ENCODE data around the gene ANTXR1.

ANTXR1 gene

DNA sequence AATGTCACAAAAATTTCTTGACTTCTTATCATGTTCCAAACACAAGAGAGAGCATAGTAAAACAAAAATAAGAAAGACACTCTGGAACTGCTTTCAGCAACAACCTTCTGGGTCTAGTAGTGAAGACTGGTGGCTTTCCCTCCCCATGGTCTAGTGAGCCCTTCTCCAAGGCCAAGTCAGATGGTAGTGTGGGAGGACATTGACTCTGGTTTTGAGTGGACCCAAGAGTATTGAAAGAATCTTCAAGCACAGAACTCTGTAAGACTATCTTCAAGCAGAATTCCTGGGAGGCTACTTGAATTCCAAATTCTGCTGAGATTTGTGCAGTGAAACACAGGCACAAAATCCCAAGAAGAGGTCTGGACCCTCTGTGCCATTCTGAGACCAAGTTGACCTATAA lies 21.1 kb downstream of the ANTXR1 start:
- DNase-seq (ENCODE audit: low spot score), result no peak

DNA sequence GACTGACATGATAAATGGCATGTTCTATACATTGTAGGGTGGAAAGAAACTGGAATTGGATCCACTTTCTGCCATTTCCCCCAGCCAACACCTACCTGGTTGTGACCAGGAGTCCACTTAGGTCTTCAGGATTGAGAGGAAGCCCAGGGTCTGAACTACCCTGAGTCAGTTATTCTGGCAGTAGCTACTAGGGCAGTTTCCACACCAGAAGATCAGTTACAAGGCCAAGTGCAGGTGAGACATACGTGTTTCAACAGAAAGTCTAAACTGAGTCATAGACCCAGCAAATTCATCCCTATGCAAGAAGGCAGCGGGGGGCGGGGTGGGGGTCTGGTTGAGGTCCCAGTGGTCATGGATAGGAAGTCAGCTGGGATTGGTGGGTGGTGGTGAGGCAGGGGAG lies 21.9 kb downstream of the ANTXR1 start:
- no peak for DNase-seq (ENCODE audit: low spot score)

GRCh38 chr2:69036926-69037325 lies 23.9 kb downstream of the ANTXR1 start:
- DNase-seq (ENCODE audit: low spot score), result no peak

GRCh38 chr2:69041214-69041613 lies 28.2 kb downstream of the ANTXR1 start:
- DNase-seq (ENCODE audit: low spot score), result no peak

DNA sequence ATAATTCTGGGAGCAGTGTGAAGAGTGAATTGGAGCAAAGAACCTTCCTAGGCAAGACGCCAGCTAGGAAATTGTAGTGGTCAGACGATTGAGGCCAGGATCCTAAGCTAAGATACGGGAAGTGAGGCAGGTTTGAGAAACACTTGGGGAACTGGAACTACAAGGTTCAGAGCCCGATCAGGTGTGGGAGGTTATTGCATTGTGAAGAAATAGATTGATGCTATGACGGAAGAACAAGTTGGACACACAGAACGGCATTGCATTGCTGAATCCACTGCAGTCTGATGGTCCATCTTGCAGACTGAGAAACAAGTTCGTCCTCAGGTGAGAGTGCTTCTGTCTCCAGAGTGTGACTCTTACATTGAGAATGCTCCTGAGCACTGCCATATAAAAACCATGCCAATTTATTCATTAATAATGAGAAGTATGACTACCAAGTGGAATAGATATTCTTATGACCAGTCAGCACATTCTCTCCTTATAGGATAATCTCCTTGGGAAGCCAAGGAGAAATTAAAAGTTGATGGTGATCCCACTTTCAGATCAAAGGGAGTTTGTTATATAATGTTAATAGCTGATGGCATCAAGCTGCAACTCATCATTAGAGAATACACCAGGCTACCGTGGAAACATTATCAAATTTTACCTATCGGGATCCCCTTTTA lies 30.9 kb downstream of the ANTXR1 start:
- DNase-seq (ENCODE audit: low spot score), result no peak

DNA sequence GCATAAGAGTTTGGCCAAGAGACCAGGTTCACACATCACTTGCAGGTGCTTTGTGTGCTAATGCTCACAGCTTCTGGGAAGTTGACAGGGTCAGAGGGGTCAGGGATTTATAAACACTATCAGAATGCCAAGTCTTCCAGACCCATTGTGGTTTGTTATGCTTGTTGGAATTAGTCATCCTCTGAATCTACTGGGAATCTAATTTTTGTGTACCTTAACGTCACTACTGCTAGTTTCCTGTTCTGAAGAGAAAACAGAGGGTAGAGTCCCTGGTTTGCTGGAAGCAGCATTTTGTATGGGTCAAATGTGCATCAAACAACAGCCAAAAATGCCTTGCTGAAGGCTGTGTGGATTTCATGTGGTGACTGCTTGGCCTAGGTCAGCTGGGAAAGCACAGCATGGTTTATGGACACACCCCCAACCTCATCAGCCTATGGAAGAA lies 33.3 kb downstream of the ANTXR1 start:
- DNase-seq (ENCODE audit: low spot score), result no peak

DNA sequence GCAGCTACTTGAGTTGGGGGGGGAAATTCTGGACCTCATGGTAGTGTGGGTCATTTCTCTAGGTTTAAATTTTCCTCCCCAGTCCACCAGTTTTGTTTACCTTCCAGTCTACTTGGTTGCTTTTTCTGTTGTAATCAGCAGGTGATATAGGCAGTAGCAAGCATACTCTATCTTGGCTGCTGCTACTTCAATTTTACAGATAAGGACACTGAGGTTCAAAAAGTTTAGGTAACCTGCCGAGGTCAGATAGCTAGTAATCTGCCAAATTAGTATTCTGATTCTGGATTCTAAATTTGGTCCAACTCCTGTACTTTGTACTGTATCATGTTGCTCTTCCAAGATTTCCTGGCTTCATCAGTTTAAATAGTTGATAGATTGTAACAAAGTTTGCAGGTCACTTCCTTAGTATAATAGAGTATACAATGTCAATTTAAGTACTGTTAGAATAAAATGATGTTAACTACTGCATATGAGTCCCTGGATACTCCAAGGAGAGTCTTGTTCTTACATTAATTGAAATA lies 34.7 kb downstream of the ANTXR1 start:
- no peak for DNase-seq (ENCODE audit: low spot score)

DNA sequence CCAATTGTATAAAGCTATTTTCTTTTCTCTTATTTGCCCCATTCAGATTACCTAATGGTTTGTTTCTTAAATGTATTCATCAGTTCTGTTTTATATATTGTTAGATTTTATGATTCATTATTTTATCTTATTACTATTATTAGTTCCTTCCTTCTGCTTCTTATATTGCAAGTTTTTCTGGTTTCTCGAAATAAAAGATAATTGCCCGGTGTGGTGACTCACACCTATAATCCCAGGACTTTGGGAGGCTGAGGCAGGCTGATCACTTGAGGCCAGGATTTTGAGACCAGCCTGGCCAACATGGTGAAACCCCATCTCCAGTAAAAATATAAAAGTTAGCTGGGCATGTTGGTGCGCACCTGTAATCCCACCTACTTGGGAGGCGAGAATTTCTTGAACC lies 37.8 kb downstream of the ANTXR1 start:
- DNase-seq (ENCODE audit: low spot score), result no peak

DNA sequence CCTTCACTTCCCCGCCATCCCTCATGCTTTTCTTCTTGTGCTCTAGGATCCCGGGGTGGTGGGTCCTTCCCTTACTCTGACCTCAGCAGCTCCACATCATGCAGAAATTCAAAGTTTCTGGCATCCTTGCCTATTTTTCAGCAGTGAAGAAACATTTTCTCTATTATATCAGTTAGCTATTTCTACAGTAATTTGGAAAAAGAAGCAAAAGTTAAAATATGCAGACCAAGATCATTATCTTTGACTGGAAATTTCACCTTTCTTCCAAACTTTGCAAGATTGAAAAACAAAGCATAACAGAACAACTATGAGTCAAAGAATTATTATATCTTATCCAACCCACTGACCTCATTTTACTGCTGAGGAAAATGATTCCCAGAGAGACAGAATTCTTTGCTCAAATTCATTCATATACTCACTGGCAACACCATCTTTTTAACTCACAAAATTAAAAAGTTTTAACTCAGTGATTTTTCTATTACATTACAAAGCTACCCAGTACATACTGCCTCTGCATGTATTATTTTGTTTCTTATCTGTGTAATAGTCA lies 40.5 kb downstream of the ANTXR1 start:
- DNase-seq (ENCODE audit: low spot score), result no peak

- no peak for DNase-seq (ENCODE audit: low spot score)
These were observed 41.5 kb downstream of the ANTXR1 start for GRCh38 chr2:69054431-69054830.

DNA sequence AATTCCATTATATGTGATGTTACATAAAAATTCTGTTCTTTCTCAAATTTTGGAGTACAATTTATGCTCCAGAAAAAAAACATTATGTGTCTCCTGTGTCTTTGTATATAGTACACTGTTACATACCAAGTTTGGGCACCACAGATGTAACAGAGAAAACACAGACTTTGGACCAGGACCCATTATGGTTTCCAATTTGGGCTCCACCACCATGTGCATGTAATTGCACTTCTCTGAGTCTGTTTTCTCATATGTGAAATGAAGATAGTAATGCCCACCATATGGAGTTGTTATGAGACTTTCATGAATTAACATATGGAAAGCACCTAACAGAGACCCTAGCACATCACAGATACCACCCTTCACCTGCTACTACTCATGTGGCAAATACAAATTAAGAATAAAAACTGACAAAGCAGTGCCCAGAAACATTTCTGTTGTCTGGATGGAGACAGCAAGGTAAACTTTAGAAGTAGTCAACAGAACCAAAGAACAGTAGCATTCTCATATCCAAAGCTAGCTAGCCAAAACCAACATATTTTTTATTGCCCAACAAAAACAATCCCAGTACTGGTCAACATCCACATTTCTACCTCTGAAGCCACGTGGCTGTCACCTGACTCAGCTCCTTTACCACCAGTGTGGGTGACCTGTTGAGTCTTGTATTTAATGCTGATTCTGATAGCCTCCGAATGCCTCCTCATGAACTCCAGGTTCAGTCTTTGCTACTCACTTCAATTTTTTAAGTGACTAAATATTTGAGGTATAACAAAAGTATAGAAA lies 42.9 kb downstream of the ANTXR1 start:
- DNase-seq (ENCODE audit: low spot score), result no peak

DNA sequence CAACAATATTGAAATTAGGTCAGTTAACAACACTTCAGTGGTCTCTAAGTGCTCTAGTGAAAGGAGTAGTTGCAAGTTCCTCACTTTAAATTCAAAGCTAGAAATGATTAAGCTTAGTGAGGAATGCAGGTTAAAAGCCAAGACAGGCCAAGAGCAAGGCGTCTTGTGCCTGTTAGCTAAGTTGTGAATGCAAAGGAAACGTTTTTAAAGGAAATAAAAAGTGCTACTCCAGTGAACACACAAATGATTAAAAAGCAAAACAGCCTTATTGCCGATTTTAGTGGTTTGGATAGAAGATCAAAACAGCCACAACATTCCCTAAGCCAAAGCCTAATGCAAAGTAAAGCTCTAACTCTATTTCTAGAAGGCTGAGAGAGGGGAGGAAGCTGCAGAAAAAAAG lies 44.7 kb downstream of the ANTXR1 start:
- DNase-seq (ENCODE audit: low spot score), result no peak

GRCh38 chr2:69059731-69060290 lies 46.8 kb downstream of the ANTXR1 start:
- no peak for DNase-seq (ENCODE audit: low spot score)

- no peak for DNase-seq (ENCODE audit: low spot score)
These were observed 48.0 kb downstream of the ANTXR1 start for GRCh38 chr2:69060938-69061501.

DNA sequence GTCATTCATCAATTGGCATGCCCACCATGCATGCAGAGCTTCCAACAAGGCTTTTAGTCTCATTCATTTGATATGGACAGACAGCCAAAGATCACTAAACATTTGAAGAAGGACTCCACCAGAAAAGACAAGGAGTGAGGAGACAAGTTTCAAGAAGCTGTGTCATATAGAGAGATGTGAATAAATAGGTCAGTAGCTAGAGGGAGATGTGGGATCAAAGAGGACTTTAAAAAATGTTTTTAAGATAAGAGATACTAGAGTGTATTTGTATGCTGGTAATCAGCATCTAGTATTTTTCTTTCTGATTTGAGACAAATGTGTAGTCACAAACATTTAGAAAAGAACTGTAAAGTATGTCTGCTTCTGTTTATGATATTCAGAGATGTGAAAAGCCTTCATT lies 48.5 kb downstream of the ANTXR1 start:
- DNase-seq (ENCODE audit: low spot score), result no peak

DNA sequence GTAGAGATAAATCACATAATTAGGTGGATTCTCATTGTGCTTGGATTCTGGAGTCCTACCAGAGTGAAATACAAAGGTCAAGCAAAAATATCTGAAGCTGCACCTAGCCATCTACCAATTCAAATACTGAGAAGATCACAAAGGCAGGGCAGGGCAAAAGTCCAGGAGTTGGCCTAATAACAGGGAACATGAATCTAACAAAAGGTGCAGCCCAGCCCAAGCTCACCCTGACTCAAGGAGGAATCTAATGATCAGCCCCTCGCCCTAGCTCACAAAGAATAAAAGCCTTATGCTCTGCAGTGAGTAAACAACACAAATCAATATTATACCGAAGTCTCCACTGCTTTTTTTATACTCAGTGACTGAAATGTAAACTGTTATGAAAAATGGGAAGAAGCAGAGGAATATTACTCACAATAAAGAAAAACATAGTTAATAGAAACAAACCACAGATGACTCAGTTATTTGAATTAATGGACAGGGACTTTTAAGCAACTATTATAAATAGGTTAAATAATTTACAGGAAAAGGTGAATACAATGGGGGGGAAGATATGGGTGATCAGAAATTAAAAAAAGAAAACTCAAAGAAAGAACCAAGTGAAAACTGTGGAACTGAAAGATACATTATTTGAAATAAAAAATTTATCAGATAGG lies 49.5 kb downstream of the ANTXR1 start:
- no peak for DNase-seq (ENCODE audit: low spot score)

- DNase-seq (ENCODE audit: low spot score), result no peak
These were observed 52.9 kb downstream of the ANTXR1 start for GRCh38 chr2:69065735-69066336.

DNA sequence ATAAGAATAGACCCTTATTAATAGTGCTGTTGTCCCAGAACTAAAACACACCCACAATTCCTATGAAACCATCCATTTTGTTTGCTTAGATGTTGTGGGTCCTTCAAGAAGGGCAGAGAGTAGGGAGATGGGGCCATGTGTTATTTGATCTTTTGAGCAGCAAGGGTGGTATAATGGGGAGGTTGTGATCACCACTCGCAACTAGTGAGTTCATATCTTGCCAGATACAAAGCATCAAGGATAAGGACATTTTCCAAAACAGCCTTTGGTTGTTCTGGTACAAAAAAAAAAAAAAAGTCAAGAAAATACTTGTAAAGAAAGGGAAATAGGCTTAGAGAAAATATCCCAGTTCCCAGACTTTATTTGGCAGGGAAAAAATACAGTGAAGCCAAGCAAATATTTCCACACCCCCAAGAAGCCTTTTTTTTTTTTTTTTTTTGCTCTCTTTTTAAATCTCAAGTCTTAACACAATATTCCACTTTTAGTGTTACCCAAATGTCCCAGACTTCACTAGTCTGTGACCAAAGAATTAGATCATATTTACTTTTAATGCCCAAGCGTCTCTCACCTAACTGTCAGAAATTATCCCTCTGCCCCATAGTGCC lies 54.1 kb downstream of the ANTXR1 start:
- DNase-seq (ENCODE audit: low spot score), result no peak

DNA sequence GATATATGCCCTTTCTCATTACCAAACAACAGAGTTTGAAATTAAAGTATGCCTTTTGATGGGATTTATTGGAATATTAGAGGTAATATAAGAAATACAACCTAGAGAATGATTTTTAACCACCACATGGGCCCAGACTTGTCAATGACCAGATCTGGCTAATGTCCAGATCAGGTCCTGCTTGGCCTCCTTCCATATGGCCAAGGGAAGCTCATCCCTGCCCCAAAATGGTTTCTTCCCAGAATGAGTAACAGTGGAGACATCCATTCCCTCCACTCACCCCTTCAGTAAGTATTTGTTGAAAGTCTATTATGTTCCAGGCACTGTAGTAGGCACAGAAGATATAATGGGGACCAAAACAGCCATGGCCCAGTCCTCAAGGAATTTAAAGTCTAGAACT lies 54.9 kb downstream of the ANTXR1 start:
- no peak for DNase-seq (ENCODE audit: low spot score)

DNA sequence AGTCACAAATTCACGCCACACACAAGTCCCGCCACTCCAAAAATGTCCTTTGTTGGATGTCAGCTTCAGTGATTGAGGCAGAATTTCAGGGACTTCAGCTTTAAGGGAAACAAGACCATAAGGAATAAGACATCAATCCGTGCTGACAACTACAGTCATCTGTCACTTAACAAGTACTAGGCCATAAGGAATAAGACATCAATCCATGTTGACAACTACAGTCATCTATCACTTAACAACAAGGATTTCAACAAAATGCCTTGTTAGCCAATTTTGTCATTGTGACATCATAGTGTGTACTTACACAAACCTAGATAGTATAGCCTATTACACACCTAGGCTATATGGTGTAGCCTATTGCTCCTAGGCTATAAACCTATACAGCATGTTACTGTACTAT lies 58.0 kb downstream of the ANTXR1 start:
- DNase-seq (ENCODE audit: low spot score), result no peak

- no peak for DNase-seq (ENCODE audit: low spot score)
These were observed 61.1 kb downstream of the ANTXR1 start for GRCh38 chr2:69073928-69074570.

Measured in Ammon's horn (tissue), 1 donor.